Stimulated activated naive CD8-positive, alpha-beta T cell treated with anti-CD3 and anti-CD28 coated beads, Interleukin-15, amount 100 ng/mL, for 72 hours (primary cell): ENCODE data around the gene TTC28.
"Not testable (repeated sequence)": the region's sequence is repeated elsewhere in the genome, so short reads cannot be mapped to it uniquely, and the experiment has no call there.

Experiments used
- ATAC-seq: fragments of 150-1000 bp; cut with Tn5 transposase; 2 replicates; pipeline ENCODE4 v1.10.0; 2021; ENCODE audit warnings: mild to moderate bottlenecking, moderate library complexity
- DNase-seq, 2 donors: peaks; one replicate each; pipeline ENCODE4 v3.0.0; 2021 to 2022
- H3K27ac Mint-ChIP-seq, 2 donors: one replicate each; pipeline ENCODE4 v1.8.0; 2022; ENCODE audit warnings: mild to moderate bottlenecking in 2 of 2, mixed read lengths in 2 of 2, moderate library complexity in 2 of 2
- H3K27me3 Mint-ChIP-seq: one replicate; pipeline ENCODE4 v1.8.0; 2022; ENCODE audit warnings: mixed read lengths
- H3K4me1 Mint-ChIP-seq: one replicate; pipeline ENCODE4 v1.8.0; 2022; ENCODE audit warnings: mild to moderate bottlenecking, mixed read lengths
- H3K4me3 Mint-ChIP-seq, 2 donors: one replicate each; pipeline ENCODE4 v1.8.0; 2022; ENCODE audit warnings: mild to moderate bottlenecking in 2 of 2, mixed read lengths in 2 of 2, moderate library complexity in 1 of 2
- H3K9me3 Mint-ChIP-seq, 2 donors: one replicate each; pipeline ENCODE4 v1.8.0; 2022; ENCODE audit warnings: mixed read lengths in 2 of 2

Gene TTC28

DNA sequence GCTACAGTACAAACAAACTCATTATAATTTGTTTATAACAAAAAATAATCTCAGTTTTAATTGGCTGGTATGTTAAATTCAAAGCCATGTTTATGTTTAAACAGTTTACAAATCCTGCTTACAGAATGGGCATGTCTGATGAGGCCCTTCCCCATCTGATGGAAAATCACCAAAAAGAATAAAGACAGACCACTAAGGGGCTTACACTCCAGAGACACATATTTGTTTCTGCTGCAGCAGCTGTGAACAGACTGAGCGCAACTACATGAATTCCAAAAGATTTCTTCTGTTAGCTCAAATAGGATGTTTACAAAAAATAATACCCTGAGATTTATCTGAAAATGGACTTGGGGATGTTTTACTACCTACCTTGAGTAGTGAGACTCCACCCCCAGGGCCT is 585.9 kb downstream of the TTC28 start:
- DNase-seq (no peak), ATAC-seq (no peak)
- Mint-ChIP-seq H3K27ac (peak overlapping the region; percentile 19 to 54), H3K4me1 (no peaks in the 10 kb centered on the region), H3K4me3 (no peak overlapping the region), H3K9me3 (no peaks in the 10 kb centered on the region), H3K27me3 (no peaks in the 10 kb centered on the region)

DNA sequence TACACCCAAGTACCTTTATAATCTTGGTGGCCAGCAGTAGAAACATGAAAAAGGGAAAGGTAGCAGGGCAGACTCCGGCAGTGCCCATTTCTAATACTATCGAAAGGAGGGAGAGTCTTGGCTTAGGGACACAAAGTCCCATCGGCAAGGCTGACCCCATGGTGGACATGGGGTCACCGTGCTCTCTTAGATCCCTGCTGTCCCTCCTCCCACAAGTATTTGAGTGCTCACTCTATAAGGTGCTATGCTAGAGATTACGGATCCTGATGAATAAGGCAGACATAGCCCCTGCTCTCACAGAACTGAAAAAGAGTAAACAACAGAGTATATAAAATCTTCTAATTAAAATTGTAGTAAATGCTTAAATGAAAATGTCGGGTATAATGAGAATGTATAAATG is 588.2 kb downstream of the TTC28 start:
- DNase-seq: no peak
- no peaks in the 10 kb centered on the region for H3K27me3 Mint-ChIP-seq
- H3K4me1 Mint-ChIP-seq: no peaks in the 10 kb centered on the region
- ATAC-seq: no peak
- no peaks in the 10 kb centered on the region for H3K9me3 Mint-ChIP-seq
- H3K27ac Mint-ChIP-seq: peak overlapping the region in 1 of 2 donors; percentile 15
- H3K4me3 Mint-ChIP-seq: no peak overlapping the region

DNA sequence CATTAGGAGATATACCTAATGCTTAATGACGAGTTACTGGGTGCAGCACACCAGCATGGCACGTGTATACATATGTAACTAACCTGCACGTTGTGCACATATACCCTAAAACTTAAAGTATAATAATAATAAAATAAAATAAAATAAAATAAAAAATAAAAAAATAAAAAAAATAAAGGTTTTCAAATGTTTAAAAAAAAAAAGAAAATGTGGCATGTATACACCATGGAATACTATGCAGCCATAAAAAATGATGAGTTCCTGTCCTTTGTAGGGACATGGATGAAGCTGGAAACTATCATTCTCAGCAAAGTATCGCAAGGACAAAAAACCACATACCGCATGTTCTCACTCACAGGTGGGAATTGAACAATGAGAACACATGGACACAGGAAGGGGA is 590.1 kb downstream of the TTC28 start:
- H3K27ac Mint-ChIP-seq, H3K9me3 Mint-ChIP-seq, H3K4me1 Mint-ChIP-seq, ATAC-seq, H3K27me3 Mint-ChIP-seq, DNase-seq, H3K4me3 Mint-ChIP-seq: not testable (repeated sequence)

DNA sequence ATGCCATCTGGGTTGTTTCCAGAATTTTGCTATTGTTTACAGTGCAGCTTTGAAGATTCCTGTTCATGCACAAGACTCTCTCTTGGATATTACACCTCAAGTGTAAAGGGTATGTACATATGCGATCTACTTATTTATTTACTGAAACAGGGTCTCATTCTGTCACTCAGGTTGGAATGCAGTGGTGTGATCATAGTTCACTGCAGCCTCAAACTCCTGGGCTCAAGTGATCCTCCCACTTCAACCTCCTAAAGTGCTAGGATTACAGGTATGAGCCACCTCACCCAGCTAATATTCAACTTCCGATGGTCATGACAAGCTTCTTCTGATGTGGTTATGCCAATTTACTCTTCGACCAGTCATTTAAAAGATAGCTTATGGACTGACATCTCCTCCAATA is 602.5 kb downstream of the TTC28 start:
- Mint-ChIP-seq H3K4me3 (no peak overlapping the region), H3K27ac (no peak overlapping the region), H3K27me3 (no peaks in the 10 kb centered on the region), H3K9me3 (no peaks in the 10 kb centered on the region), H3K4me1 (no peaks in the 10 kb centered on the region)
- no peak for DNase-seq
- ATAC-seq: no peak

DNA sequence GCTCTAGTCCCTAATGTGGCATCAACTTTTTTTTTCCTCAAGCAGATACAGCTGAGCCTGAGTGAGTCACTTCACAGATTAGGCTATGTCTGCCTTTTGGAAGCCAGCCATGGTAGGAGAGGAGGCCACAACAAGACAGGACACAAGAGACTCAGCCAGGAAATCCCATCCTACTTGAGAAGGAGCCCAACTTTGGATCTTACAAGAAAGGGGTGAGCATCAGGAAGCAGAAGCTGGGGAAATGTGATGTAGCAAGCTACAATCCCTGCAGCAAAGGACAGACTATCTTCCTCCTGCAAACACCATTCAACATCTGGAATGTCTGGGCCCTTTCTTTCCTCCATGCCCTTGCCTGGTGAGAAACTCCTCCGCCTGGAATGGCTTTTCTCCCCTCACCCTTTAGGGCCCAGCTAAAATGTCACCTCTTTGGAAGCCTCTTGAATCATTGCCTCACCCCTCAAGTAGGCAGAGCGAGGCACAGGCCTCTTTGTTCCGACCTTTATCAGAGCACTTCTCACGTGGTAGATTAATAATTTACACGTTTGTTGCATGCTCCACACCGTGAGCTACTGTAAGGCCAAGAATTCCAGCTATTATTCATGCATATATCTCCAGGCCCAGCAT is 604.2 kb downstream of the TTC28 start:
- Mint-ChIP-seq H3K4me1 (no peaks in the 10 kb centered on the region), H3K27me3 (no peaks in the 10 kb centered on the region), H3K27ac (no peak overlapping the region), H3K9me3 (no peaks in the 10 kb centered on the region), H3K4me3 (no peak overlapping the region)
- ATAC-seq (no peak), DNase-seq (no peak)

DNA sequence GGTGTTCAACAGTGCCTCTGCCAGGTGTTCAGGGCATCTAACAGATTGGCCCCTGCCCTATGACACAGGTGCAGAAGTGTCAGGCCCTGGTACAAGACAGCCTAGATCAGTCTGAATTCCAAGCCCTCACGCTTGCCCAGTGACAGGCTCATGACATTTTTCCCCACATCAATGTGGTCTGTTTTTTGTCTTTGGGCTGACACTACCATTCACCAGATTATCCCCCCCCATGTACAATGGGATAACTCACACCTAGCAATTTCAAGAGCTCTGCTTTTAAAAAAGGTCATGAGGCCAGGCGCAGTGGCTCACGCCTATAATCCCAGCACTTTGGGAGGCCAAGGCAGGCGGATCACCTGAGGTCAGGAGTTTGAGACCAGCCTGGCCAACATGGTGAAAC is 605.1 kb downstream of the TTC28 start:
- H3K4me1 Mint-ChIP-seq: no peaks in the 10 kb centered on the region
- H3K27ac Mint-ChIP-seq: no peak overlapping the region
- ATAC-seq (no peak), DNase-seq (no peak)
- H3K27me3 Mint-ChIP-seq: no peaks in the 10 kb centered on the region
- no peak overlapping the region for H3K4me3 Mint-ChIP-seq
- H3K9me3 Mint-ChIP-seq: no peaks in the 10 kb centered on the region

DNA sequence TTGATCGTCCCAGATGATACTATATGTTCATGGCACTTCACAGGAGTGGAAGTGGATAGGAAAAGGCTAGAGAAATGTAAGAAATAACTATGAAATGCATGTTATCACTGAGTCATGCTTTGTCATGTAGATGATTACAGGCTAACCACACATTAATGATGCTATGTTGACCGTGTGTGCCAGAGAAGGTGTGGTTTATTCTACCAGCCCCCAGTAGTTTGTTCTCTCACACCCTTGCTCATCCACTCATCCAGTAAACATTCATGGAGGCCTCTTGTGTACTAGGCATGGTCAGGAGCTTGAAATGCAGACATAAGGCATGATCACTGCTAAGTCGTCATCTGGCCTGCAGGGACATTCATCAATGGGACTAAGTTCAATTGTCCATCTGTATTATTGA is 607.6 kb downstream of the TTC28 start:
- Mint-ChIP-seq H3K4me1 (no peaks in the 10 kb centered on the region), H3K9me3 (no peaks in the 10 kb centered on the region), H3K27ac (no peak overlapping the region), H3K27me3 (no peaks in the 10 kb centered on the region), H3K4me3 (no peak overlapping the region)
- no peak for DNase-seq
- ATAC-seq: no peak

DNA sequence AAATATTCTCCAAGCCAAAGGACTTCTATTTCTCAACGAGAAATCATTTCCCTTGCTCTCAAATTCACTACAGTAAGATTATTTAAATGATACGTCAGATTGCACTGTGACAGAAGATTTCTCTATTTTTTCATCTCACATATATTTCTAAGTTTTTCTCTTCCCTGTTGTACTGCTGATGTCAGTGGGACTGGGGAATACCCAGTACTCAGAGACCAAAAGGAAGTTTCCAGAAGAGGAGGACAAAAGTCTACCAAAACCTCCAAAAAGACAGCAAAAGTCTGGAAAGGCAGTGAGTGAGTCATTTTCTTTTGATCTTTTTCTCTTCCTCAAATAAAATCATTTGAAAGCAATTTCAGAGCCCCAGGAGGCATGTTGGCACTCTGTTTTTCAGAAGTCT is 610.8 kb downstream of the TTC28 start:
- ATAC-seq: no peak

DNA sequence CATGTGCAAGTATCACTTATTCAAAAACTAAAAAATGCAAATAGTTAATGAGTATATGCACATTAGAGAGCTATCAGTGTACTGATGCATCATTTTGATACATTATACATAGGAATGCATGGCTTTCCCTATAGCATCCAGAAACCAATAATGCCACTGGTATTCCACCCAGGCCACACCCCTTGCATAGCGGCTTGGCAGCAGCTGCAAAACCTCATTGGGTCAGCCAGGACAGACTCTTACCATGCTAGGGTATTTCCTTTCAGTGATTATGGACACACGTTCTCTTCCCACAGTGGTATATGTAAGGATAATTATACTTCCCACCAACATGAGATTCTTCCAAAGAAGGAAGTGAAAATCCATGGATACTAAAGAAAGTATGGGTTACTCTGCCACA is 614.7 kb downstream of the TTC28 start:
- ATAC-seq (no peak), DNase-seq (no peak)
- Mint-ChIP-seq H3K9me3 (peaks cover 0 to 6% of the 10 kb centered on the region in 2 donors), H3K4me1 (no peaks in the 10 kb centered on the region), H3K27ac (no peak overlapping the region), H3K27me3 (no peaks in the 10 kb centered on the region), H3K4me3 (no peak overlapping the region)

More for the DNA sequence above, 610.8 kb downstream of the TTC28 start:
- Mint-ChIP-seq H3K27me3 (no peaks in the 10 kb centered on the region), H3K27ac (no peak overlapping the region), H3K4me1 (no peaks in the 10 kb centered on the region), H3K4me3 (no peak overlapping the region), H3K9me3 (peaks cover 0 to 3% of the 10 kb centered on the region in 2 donors)
- no peak for DNase-seq

DNA sequence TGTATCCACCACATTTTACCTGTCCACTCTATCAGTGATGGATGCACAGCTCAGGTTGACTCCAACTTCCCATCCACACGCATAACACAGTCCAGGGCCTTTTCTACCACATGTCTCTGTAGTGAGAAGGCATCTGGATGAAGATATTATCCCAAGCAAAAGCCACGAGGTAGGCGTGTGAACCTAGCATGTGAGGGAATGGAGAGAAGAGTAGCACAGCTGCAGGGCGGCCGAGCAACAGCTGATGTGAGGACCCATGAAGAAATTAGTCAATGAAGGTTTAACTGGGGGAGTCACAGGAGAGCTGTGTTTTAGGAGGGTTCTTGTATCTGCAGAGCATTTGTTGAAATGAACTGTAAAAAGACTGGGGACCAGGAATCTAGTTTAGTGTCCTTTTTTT is 616.0 kb downstream of the TTC28 start:
- no peak for ATAC-seq
- Mint-ChIP-seq H3K4me1 (no peaks in the 10 kb centered on the region), H3K27ac (no peak overlapping the region), H3K4me3 (no peak overlapping the region), H3K27me3 (no peaks in the 10 kb centered on the region), H3K9me3 (peaks cover 0 to 6% of the 10 kb centered on the region in 2 donors)
- DNase-seq: no peak

DNA sequence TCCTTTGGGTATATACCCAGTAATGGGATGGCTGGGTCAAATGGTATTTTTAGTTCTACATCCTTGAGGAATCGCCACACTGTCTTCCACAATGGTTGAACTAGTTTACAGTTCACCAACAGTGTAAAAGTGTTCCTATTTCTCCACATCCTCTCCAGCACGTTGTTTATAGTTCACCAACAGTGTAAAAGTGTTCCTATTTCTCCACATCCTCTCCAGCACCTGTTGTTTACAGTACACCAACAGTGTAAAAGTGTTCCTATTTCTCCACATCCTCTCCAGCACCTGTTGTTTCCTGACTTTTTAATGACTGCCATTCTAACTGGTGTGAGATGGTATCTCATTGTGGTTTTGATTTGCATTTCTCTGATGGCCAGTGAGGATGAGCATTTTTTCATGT is 619.0 kb downstream of the TTC28 start:
- not testable (repeated sequence) for H3K27ac Mint-ChIP-seq, H3K27me3 Mint-ChIP-seq, H3K4me1 Mint-ChIP-seq, DNase-seq, H3K4me3 Mint-ChIP-seq, H3K9me3 Mint-ChIP-seq, ATAC-seq

DNA sequence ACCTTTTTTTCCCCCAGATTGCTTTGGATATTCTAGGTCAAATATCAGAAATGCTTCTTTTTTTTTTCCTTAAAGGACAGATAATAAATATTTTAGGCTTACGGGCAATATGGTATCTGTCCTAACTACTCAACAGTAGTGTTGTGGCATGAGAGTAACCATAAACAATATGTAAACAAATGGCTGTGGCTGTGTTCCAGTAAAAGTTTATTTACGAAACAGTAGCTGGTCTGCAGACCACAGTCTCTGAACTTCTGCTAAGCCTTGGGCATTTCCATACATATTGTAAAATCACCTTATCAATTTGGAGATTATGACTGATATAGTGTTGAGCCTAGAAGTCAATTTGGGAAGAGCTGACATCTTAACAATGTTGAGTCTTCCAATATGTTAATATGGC is 621.6 kb downstream of the TTC28 start:
- no peak for ATAC-seq
- Mint-ChIP-seq H3K27me3 (no peaks in the 10 kb centered on the region), H3K9me3 (no peaks in the 10 kb centered on the region), H3K4me3 (no peak overlapping the region), H3K4me1 (no peaks in the 10 kb centered on the region), H3K27ac (no peak overlapping the region)
- DNase-seq: no peak

DNA sequence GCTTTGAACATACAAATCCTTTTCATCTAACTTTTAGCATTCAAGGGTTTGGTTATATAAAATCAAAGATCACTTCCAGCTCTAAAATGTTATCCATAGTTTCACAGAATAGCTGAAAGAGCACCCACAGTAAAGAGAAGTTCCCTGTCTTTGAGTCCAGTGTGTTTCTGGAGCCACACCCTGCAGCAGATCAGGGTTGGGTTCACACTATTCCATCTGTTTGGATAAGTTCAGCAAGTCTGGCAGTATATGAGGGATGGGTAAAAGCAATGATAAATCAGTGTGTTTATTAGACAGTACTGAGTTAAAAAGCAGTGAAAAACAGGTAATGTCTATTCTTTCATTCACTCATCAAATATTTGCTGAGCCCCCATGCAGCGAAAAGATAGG is 624.8 kb downstream of the TTC28 start:
- H3K27me3 Mint-ChIP-seq: no peaks in the 10 kb centered on the region
- no peak for DNase-seq
- H3K27ac Mint-ChIP-seq: no peak overlapping the region
- H3K4me3 Mint-ChIP-seq: no peak overlapping the region
- no peaks in the 10 kb centered on the region for H3K9me3 Mint-ChIP-seq
- no peaks in the 10 kb centered on the region for H3K4me1 Mint-ChIP-seq
- no peak for ATAC-seq

DNA sequence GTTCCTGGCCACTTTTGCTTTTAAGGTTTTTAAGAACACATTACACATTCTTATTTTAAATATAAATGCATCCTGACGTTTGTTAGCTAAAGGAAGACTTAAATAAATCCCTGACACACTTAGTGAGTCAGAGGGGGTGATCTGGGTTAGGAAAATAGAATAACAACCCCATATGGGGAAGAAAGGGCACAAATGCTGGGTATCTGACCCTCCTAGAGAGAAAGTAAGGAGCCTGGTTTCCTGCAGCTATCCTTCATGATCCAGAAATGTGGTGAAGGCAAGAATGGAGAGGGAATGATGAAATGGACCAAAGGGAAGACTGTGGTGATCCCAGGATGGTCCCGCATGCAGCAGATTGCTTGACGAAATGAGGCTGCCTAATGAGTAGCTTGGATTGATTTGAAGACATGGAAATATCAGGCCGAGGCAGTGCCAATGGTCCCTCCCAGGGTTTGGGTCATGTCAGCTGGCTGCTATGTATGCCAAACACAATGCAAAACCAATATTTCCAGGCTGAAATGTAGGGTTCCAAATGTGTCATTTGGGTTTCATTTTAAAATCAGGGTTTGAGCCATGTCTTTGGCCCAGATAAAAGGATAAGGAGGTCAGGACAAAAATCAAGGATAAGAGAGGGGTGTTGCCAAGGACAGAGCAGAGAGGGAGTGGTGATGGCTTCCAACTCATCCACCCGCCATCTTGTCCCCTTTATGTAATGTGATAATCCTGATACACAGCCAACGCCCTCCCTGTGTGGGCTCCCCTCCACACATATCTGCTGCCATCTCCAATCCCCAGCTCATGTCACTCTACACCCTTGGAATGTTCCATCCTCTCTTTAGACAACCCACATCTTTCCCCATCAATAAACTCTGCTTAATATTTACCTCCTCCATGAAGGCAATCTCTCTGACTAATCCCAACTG is 625.5 kb downstream of the TTC28 start:
- DNase-seq (no peak), ATAC-seq (no peak)
- Mint-ChIP-seq H3K27ac (no peak overlapping the region), H3K4me3 (no peak overlapping the region), H3K4me1 (no peaks in the 10 kb centered on the region), H3K27me3 (no peaks in the 10 kb centered on the region), H3K9me3 (no peaks in the 10 kb centered on the region)

DNA sequence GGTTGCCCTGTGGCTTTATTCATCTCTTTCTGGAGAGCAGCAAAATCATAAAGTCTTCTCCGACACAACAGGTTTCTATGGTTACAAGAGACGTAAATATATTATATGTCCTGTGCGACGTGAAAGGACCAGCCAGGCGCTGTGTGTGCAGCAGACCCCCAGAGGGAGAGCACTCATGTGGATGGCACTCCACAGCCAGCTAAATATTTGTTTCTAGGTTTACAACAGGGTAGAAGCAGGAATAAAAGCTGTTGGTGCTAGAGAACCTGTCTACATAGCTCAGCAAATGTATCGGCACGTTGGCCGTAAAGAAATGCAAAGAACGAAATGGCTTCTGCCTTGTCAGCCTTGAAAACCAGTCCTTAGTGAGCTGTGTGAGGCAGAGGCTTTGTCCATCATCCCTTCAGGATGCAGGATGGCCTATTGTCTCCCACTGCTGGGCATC is 626.8 kb downstream of the TTC28 start:
- Mint-ChIP-seq H3K27ac (no peak overlapping the region), H3K27me3 (no peaks in the 10 kb centered on the region), H3K4me1 (no peaks in the 10 kb centered on the region), H3K9me3 (no peaks in the 10 kb centered on the region), H3K4me3 (no peak overlapping the region)
- ATAC-seq (no peak), DNase-seq (no peak)

DNA sequence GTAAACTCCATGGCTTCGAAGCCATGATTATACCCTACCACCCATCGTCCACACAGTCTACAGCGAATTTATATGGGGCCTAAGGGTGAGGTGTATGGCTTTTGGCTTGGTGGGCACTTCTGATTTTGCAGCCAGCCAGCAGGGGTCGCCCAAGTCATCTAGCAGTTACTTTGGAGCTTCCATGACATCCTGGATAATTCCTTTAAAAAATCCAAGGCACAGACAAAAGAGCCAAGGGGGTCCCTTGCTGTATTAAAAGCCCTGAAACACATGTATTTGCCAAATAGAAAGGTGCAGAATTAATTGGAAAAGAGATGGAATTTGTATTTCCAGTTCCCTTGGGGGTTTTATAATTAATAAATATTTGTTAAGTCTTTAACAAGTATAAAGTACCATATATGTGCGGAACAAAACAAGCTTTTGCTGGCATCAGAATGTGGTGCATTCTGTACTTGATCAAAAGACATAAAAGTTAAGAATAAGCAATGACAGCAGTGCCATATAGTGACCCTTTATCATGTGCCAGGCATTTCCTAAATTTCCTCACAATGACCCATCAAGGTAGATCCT is 627.8 kb downstream of the TTC28 start:
- Mint-ChIP-seq H3K27me3 (no peaks in the 10 kb centered on the region), H3K9me3 (no peaks in the 10 kb centered on the region), H3K4me1 (no peaks in the 10 kb centered on the region), H3K27ac (no peak overlapping the region), H3K4me3 (no peak overlapping the region)
- DNase-seq (peak; percentile 17 to 28), ATAC-seq (no peak)
